A673 (cell line): Measurements from ENCODE around the gene HAPLN2. TPM values are rescaled to one million over a fixed set of nuclear protein-coding genes. Genes with fewer than 3 reads are reported as not detected.

Experiments
- BruUV-seq: library from RNA; stranded (reverse); fragments of 400-500 nt; replicated peaks from 2 replicates; lab custom pipeline; 2021; lab: Mats Ljungman, UMichigan
- CTCF ChIA-PET: fragments of 300-600 bp; sonication (Branson Sonifier 250); formaldehyde crosslinking; loops from one replicate; lab custom pipeline; 2022; ENCODE audit warnings: antibody characterized with exemption; lab: Charles Lee
- POLR2A ChIA-PET: fragments of 300-600 bp; sonication (Branson Sonifier 250); formaldehyde crosslinking; loops from one replicate; lab custom pipeline; 2022; ENCODE audit warnings: antibody characterized with exemption; ENCODE audit not compliant: low non-redundant PET; lab: Charles Lee
- DNase-seq: peaks from one replicate; pipeline ENCODE4 v3.0.0-alpha.2; 2015; ENCODE audit warnings: low spot score
- H3K27ac ChIP-seq: fragments of 200-600 bp; sonication (generic); 2 replicates; pipeline ENCODE4 v1.5.1; 2016; ENCODE audit warnings: mixed run types, low read depth, mild to moderate bottlenecking, mixed read lengths, antibody characterized with exemption, low read length; ENCODE audit not compliant: poor library complexity, severe bottlenecking
- H3K27me3 ChIP-seq: fragments of 200-600 bp; sonication (generic); replicated peaks from 2 replicates; pipeline ENCODE4 v1.6.1; 2017; ENCODE audit warnings: mixed run types, low read depth, mild to moderate bottlenecking, mixed read lengths, antibody characterized with exemption, low read length; ENCODE audit not compliant: insufficient read depth, poor library complexity
- H3K36me3 ChIP-seq: fragments of 200-600 bp; sonication (generic); 2 replicates; pipeline ENCODE4 v1.6.1; 2016; ENCODE audit warnings: mixed run types, mild to moderate bottlenecking, mixed read lengths, antibody characterized with exemption, low read length; ENCODE audit not compliant: insufficient read depth, poor library complexity, severe bottlenecking
- H3K4me1 ChIP-seq: fragments of 200-600 bp; sonication (generic); 2 replicates; pipeline ENCODE4 v1.6.1; 2017; ENCODE audit warnings: mixed run types, mild to moderate bottlenecking, mixed read lengths, antibody characterized with exemption, low read length; ENCODE audit not compliant: insufficient read depth, poor library complexity, severe bottlenecking
- H3K4me3 ChIP-seq: fragments of 200-600 bp; sonication (generic); 2 replicates; pipeline ENCODE4 v1.5.1; 2016; ENCODE audit warnings: low read depth, mixed run types, mild to moderate bottlenecking, mixed read lengths, low read length; ENCODE audit not compliant: poor library complexity, severe bottlenecking
- H3K9me3 ChIP-seq: fragments of 200-600 bp; sonication (generic); 2 replicates; pipeline ENCODE4 v1.6.1; 2016; ENCODE audit warnings: mixed run types, low read depth, mild to moderate bottlenecking, mixed read lengths, antibody characterized with exemption, low read length; ENCODE audit not compliant: poor library complexity, severe bottlenecking
- CTCF ChIP-seq: fragments of 300-800, 200-600 bp; sonication (generic); conservative IDR thresholded peaks from 2 replicates; pipeline ENCODE4 v1.5.1; 2017; ENCODE audit warnings: low read depth, mild to moderate bottlenecking, antibody characterized with exemption, low read length, moderate library complexity, mixed read lengths
- EZH2 ChIP-seq: fragments of 200-600 bp; sonication (generic); IDR thresholded peaks from 2 replicates; pipeline ENCODE4 v1.6.1; 2017; ENCODE audit warnings: borderline replicate concordance, low read depth, mild to moderate bottlenecking, mixed read lengths, antibody characterized with exemption, low read length; ENCODE audit not compliant: poor library complexity, severe bottlenecking
- intact Hi-C: fragments of 100-400 bp; cut with micrococcal nuclease; formaldehyde crosslinking; loops from one replicate; pipeline ENCODE4 v1.10.0; 2022; ENCODE audit not compliant: unreplicated experiment
- total RNA-seq: library from RNA; stranded (reverse); gene quantifications from 2 replicates; pipeline ENCODE4 v1.2.3, GENCODE V29; 2021

The HAPLN2 gene
- total RNA-seq, 1 experiment from 2014 or later: not detected

DNA sequence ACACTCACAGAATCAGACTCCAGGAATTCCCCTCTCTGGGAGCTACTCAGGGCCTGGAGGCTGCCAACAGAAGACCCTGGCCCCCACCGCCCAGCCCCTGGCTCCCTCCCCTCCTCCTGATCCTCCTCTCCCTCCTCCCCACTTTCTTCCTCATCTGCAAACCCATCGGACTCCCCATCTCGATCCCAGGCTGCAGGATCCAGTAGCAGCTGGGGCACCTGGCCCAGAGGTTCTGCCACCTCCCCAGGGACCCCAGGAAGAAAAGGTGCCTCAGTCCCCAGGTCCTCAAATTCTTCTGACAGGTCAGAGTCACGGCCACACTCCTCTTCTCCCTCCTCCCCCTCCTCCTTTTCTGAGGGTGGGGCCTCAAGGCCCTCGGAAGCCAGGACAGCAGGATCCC, 50.6 kb downstream of the HAPLN2 start:
- Histone ChIP-seq H3K4me3 (no peak overlapping the region), H3K27me3 (peaks cover 12% of the 10 kb centered on the region), H3K4me1 (no peaks in the 10 kb centered on the region), H3K27ac (no peak overlapping the region), H3K36me3 (no peaks in the 10 kb centered on the region), H3K9me3 (no peaks in the 10 kb centered on the region)
- intact Hi-C loops: no loop called here
- TF ChIP-seq EZH2: no peak
- no peak for TF ChIP-seq CTCF
- ChIA-PET CTCF (no interaction called here), POLR2A (no interaction called here)
- DNase-seq: no peak
- no TSS peak for BruUV-seq

DNA sequence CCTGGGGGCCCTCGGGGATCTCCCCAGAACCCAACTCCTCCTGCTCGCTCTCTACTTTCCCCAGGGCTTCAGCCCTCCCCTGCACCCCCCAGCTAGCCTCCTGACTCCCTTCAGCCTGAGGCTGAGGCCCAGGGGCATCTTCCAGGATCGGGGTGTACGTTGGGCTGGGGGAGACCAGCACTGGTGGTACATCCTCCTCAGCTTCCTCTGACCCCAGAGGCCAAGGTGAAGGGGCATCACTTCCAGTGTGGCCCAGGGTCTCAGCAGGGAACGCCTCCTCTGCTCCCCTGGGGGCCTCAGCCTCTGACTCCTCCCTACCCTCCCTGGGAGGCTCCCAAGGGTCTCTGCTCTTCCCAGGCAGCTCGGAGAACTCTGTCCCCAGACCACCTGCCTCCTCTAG, 51.1 kb downstream of the HAPLN2 start:
- intact Hi-C loops: no loop called here
- TF ChIP-seq CTCF: no peak
- Histone ChIP-seq H3K27me3 (peaks cover 12% of the 10 kb centered on the region), H3K4me3 (no peak overlapping the region), H3K9me3 (no peaks in the 10 kb centered on the region), H3K27ac (no peak overlapping the region), H3K4me1 (no peaks in the 10 kb centered on the region), H3K36me3 (no peaks in the 10 kb centered on the region)
- ChIA-PET CTCF (no interaction called here), POLR2A (no interaction called here)
- no TSS peak for BruUV-seq
- DNase-seq: no peak

DNA sequence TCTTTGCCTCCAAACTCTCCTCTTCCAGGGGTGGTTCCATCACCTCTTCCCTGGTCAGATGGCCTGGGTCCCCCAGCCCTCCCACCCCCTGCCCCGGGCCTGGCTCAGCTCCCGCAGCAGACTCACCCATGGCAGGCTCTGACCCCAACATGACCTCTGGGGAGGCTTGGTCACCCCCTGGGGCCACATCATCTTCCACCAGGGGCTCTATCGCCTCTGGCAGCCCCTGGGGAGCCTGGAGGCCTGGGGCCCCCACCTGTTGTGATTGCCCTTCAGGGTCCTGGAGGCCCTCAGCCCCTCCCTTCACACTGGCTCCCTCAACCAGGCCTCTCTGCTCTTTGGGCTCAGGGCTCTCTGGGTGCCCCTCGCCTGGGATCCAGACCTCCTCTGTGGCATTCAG, 51.6 kb downstream of the HAPLN2 start:
- no peak overlapping the region for H3K4me3 ChIP-seq
- BruUV-seq: no TSS peak
- no peak overlapping the region for H3K27ac ChIP-seq
- no peak for DNase-seq
- intact Hi-C loops: no loop called here
- no peaks in the 10 kb centered on the region for H3K9me3 ChIP-seq
- CTCF ChIA-PET: no interaction called here
- H3K36me3 ChIP-seq: no peaks in the 10 kb centered on the region
- no peak for TF ChIP-seq EZH2
- no peak for TF ChIP-seq CTCF
- no peaks in the 10 kb centered on the region for H3K4me1 ChIP-seq
- H3K27me3 ChIP-seq: peaks cover 13% of the 10 kb centered on the region
- POLR2A ChIA-PET: no interaction called here
